GM12878 (cell line): ENCODE results near the gene FBXO15. TPM values are rescaled to one million over a fixed set of nuclear protein-coding genes. Genes with fewer than 3 reads are reported as not detected.

Experiments used
- ATAC-seq: fragments of 200-7000 bp; cut with Tn5 transposase; 3 replicates; pipeline ENCODE4 v1.9.1; 2020; ENCODE audit warnings: mild to moderate bottlenecking, moderate library complexity
- BruUV-seq: library from RNA; stranded (reverse); fragments of 400-500 nt; replicated peaks from 2 replicates; lab custom pipeline; 2021; lab: Mats Ljungman, UMichigan
- CTCF ChIA-PET: fragments of 300-600 bp; sonication (Branson Sonifier 250); formaldehyde crosslinking; extraction: SDS; loops from one replicate; lab custom pipeline; 2021; ENCODE audit warnings: inconsistent platforms; lab: Yijun Ruan, JAX
- POLR2A ChIA-PET: fragments of 350-600 bp; formaldehyde crosslinking; extraction: SDS; loops from one replicate; lab custom pipeline; 2021; ENCODE audit warnings: inconsistent platforms; lab: Charles Lee
- RAD21 ChIA-PET: fragments of 300-600 bp; sonication (Branson Sonifier 250); formaldehyde crosslinking; loops from one replicate; lab custom pipeline; 2023; ENCODE audit warnings: antibody characterized with exemption; ENCODE audit not compliant: unreplicated experiment; lab: Charles Lee
- SMC1A ChIA-PET: fragments of 300-600 bp; sonication (Branson Sonifier 250); formaldehyde crosslinking; loops from one replicate; lab custom pipeline; 2023; ENCODE audit not compliant: unreplicated experiment, uncharacterized antibody; lab: Charles Lee
- DNase-seq: peaks from one replicate; pipeline ENCODE4 v3.0.0-alpha.2; 2011; ENCODE audit warnings: low read depth, low spot score
- FAIRE-seq: peaks from 3 replicates; lab custom pipeline; 2011; peaks lifted over from hg19 to GRCh38; lab: Jason Lieb, UNC
- H2AFZ ChIP-seq: 2 replicates; pipeline ENCODE4 v1.6.0; 2011; ENCODE audit warnings: low read depth, low read length, control low read depth; ENCODE audit not compliant: control insufficient read depth
- H3K27ac ChIP-seq: 2 replicates; pipeline ENCODE4 v1.5.1; 2011; ENCODE audit warnings: control low read depth; ENCODE audit not compliant: control insufficient read depth, insufficient read depth
- H3K27me3 ChIP-seq, 2 experiments: replicated peaks in 1 of 2; 2 replicates each; pipeline versions ENCODE4 v1.6.0 to v1.6.1; 2011; ENCODE audit warnings: low read length in 1 of 2; ENCODE audit not compliant: control insufficient read depth in 2 of 2, insufficient read depth in 2 of 2
- H3K36me3 ChIP-seq, 2 experiments: 2 replicates each; pipeline ENCODE4 v1.5.1; 2011; ENCODE audit warnings: low read length in 1 of 2; ENCODE audit not compliant: control insufficient read depth in 2 of 2, insufficient read depth in 2 of 2
- H3K4me1 ChIP-seq: 2 replicates; pipeline ENCODE4 v1.6.1; 2011; ENCODE audit warnings: mild to moderate bottlenecking, low read length, moderate library complexity, mixed read lengths; ENCODE audit not compliant: control insufficient read depth, insufficient read depth
- H3K4me2 ChIP-seq: 2 replicates; pipeline ENCODE4 v1.6.0; 2011; ENCODE audit warnings: control low read depth; ENCODE audit not compliant: control insufficient read depth, insufficient read depth
- H3K4me3 ChIP-seq: fragments of 200-600 bp; sonication (generic); 2 replicates; pipeline ENCODE4 v1.5.1; 2016
- H3K79me2 ChIP-seq: 2 replicates; pipeline ENCODE4 v1.6.0; 2011; ENCODE audit warnings: low read length; ENCODE audit not compliant: control insufficient read depth, insufficient read depth
- H3K9ac ChIP-seq: 2 replicates; pipeline ENCODE4 v1.8.0; 2011; ENCODE audit warnings: low read length, control low read depth, mixed read lengths; ENCODE audit not compliant: control insufficient read depth, insufficient read depth
- H3K9me3 ChIP-seq: replicated peaks from 3 replicates; pipeline ENCODE4 v1.5.1; 2011; ENCODE audit warnings: mild to moderate bottlenecking, low read length; ENCODE audit not compliant: control insufficient read depth, insufficient read depth
- H4K20me1 ChIP-seq: 2 replicates; pipeline ENCODE4 v1.6.0; 2011; ENCODE audit not compliant: control insufficient read depth, insufficient read depth
- CREB1 ChIP-seq: IDR thresholded peaks from 2 replicates; pipeline ENCODE4 v1.6.1; 2012; ENCODE audit warnings: low read depth, mild to moderate bottlenecking, inconsistent platforms
- GATAD2B ChIP-seq: fragments of 450-650 bp; conservative IDR thresholded peaks from 2 replicates; pipeline ENCODE4 v1.6.1; 2017; ENCODE audit warnings: low read depth, mild to moderate bottlenecking, moderate library complexity
- HSF1 ChIP-seq: fragments of 150-350 bp; IDR thresholded peaks from 2 replicates; pipeline ENCODE4 v1.6.1; 2014; ENCODE audit warnings: mild to moderate bottlenecking, low read depth, low read length
- IKZF2 ChIP-seq, 2 experiments: fragments of 450-650 bp; IDR thresholded peaks; 2 replicates each; pipeline ENCODE4 v1.6.1; 2017; ENCODE audit warnings: mild to moderate bottlenecking in 2 of 2, moderate library complexity in 2 of 2
- JUNB ChIP-seq: IDR thresholded peaks from 2 replicates; pipeline ENCODE4 v1.6.1; 2016; ENCODE audit warnings: antibody characterized with exemption, mild to moderate bottlenecking
- LARP7 ChIP-seq: fragments of 450-650 bp; IDR thresholded peaks from 2 replicates; pipeline ENCODE4 v1.6.1; 2017; ENCODE audit warnings: mild to moderate bottlenecking
- NR2C2 ChIP-seq: IDR thresholded peaks from 2 replicates; pipeline ENCODE4 v1.6.1; 2011; ENCODE audit warnings: borderline replicate concordance, low read depth; ENCODE audit not compliant: control insufficient read depth, insufficient read length
- RBBP5 ChIP-seq: fragments of 200-600 bp; sonication (generic); conservative IDR thresholded peaks from 2 replicates; pipeline ENCODE4 v1.6.1; 2016
- RELA ChIP-seq: fragments of 450-650 bp; IDR thresholded peaks from 2 replicates; pipeline ENCODE4 v1.8.0; 2014; ENCODE audit warnings: borderline replicate concordance; ENCODE audit not compliant: partially characterized antibody
- SP1 ChIP-seq: IDR thresholded peaks from one replicate; pipeline ENCODE4 v1.6.1; 2011; ENCODE audit warnings: low read depth, low read length
- STAT1 ChIP-seq: fragments of 450-650 bp; conservative IDR thresholded peaks from 2 replicates; pipeline ENCODE4 v1.6.1; 2014; ENCODE audit warnings: antibody characterized with exemption, mild to moderate bottlenecking
- TCF12 ChIP-seq: IDR thresholded peaks from 2 replicates; pipeline ENCODE4 v1.6.1; 2011; ENCODE audit warnings: low read depth, mild to moderate bottlenecking, low read length
- WGBS: methylation state at CpG from one replicate; pipeline ENCODE4 v1.1.6; 2016; ENCODE audit warnings: low lambda C conversion rate; ENCODE audit not compliant: insufficient replicate concordance, insufficient coverage; ENCODE audit errors: missing lambda C conversion rate; 5-methylcytosine and 5-hydroxymethylcytosine counted together
- in situ Hi-C: fragments of 300-500 bp; cut with MboI; formaldehyde crosslinking; loops from 9 replicates; pipeline ENCODE4 v1.14.3; 2018; ENCODE audit warnings: mixed read lengths
- intact Hi-C: fragments of 100-400 bp; cut with micrococcal nuclease; formaldehyde crosslinking; loops from one replicate; pipeline ENCODE4 v1.14.2; 2022; ENCODE audit not compliant: unreplicated experiment
- polyA plus RNA-seq, 11 experiments: library from polyadenylated mRNA; depleted of rRNA in 4 of 11; unstranded in 6 of 11; stranded (reverse) in 5 of 11; fragments of >200 nt; fragmentation: Nextera tagmentation in 4 of 11; fragmentation: Illumina TruSeq in 1 of 11; extraction: Ambion mirVana in 4 of 11; extraction: Trizol in 1 of 11; gene quantifications; 1 replicate in 1 of 11; 2 replicates in 10 of 11; pipeline versions ENCODE4 v1.2.1 to v1.2.3, GENCODE V29; 2011 to 2016; ENCODE audit warnings: inconsistent platforms in 2 of 11, missing spikeins in 2 of 11, low read depth in 1 of 11
- total RNA-seq, 4 experiments: library from RNA; depleted of rRNA in 3 of 4; stranded (reverse); fragments of >200 nt in 3 of 4; fragmentation: Illumina TruSeq in 1 of 4; extraction: Trizol in 1 of 4; gene quantifications; 2 replicates each; pipeline versions ENCODE4 v1.2.1 to v1.2.3, GENCODE V29; 2013 to 2021
- TF ChIP-seq, protein P1 (sequence below): fragments of 450-650 bp; formaldehyde crosslinking; IDR thresholded peaks from 2 replicates; pipeline ENCODE4 v1.4.0; 2020; ENCODE audit warnings: mild to moderate bottlenecking, moderate library complexity
- TF ChIP-seq, protein P2 (sequence below): fragments of 450-650 bp; IDR thresholded peaks from 2 replicates; pipeline ENCODE4 v1.6.1; 2018; ENCODE audit warnings: borderline replicate concordance, mild to moderate bottlenecking; ENCODE audit not compliant: partially characterized antibody
- TF ChIP-seq, protein P3 (sequence below): fragments of 450-650 bp; IDR thresholded peaks from 2 replicates; pipeline ENCODE4 v1.6.1; 2017; ENCODE audit warnings: low read depth, mild to moderate bottlenecking, moderate library complexity

The FBXO15 gene
- total and polyA plus RNA-seq, 10 of the 15 experiments (the other 5 are each of a cell fraction or from before 2014, with no cell fraction given): 0.06 to 0.90 (median 0.22) TPM; not detected in 3

DNA sequence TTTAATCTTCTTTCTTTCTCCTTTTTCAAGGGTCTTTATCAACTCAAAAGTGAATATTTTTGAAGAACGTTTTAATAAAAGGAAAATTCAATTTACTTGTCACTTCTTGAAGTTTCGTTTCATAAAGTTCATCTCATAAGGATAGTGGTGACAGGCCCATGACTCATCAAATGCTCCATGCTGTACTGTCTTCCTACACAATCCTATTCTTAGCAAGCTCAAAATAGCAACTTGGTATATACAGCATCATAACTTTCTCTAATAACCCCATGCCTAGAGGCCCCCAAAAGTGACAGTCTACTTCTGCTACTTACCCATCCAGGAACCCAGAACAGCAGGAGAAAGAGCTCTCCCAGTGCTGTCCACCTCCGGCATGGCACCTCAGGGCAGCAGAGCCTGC is 7.7 kb downstream of the FBXO15 start:
- in situ Hi-C loops (no loop called here), intact Hi-C loops (no loop called here)
- no peak overlapping the region for H3K4me2 ChIP-seq
- ATAC-seq (no peak; the same call in 2 of the 3 replicates), FAIRE-seq (no peak), DNase-seq (no peak)
- ChIA-PET SMC1A (interaction anchor here (1.1 to 1.4 kb wide), 3 partner anchors 9 to 14 kb away, joined by 3 to 5 read pairs (median 5); partner anchors contain the start of gene TIMM21), POLR2A (no interaction called here), CTCF (interaction anchor here (1.6 kb wide), 1 partner anchor 13 kb away, joined by 6 read pairs; no protein-coding TSS in a partner anchor), RAD21 (no interaction called here)
- no peaks in the 10 kb centered on the region for H3K9me3 ChIP-seq
- no peaks in the 10 kb centered on the region for H4K20me1 ChIP-seq
- H3K27ac ChIP-seq: no peak overlapping the region
- no peaks in the 10 kb centered on the region for H3K4me1 ChIP-seq
- no peak overlapping the region for H3K4me3 ChIP-seq
- H2AFZ ChIP-seq: no peak overlapping the region
- WGBS: 14% methylated on average over 3 of the region's 3 CpGs
- no TSS peak for BruUV-seq
- peaks cover 0 to 4% of the 10 kb centered on the region in 2 experiments; a peak in 2 of 4 replicates for H3K27me3 ChIP-seq
- no peaks in the 10 kb centered on the region for H3K79me2 ChIP-seq
- H3K9ac ChIP-seq: no peak overlapping the region
- H3K36me3 ChIP-seq: no peaks in the 10 kb centered on the region
- TF ChIP-seq JUNB (peak; percentile 40; the same call in 1 of the 2 replicates), STAT1 (no peak), LARP7 (no peak), GATAD2B (no peak), CREB1 (peak; percentile 23; the same call in 1 of the 2 replicates), NR2C2 (no peak), IKZF2 (IDR thresholded peaks at IDR 0.05) (no peak), TCF12 (no peak), SP1 (no peak), HSF1 (no peak), RBBP5 (no peak), RELA (no peak)
- TF ChIP-seq, protein P1, sequence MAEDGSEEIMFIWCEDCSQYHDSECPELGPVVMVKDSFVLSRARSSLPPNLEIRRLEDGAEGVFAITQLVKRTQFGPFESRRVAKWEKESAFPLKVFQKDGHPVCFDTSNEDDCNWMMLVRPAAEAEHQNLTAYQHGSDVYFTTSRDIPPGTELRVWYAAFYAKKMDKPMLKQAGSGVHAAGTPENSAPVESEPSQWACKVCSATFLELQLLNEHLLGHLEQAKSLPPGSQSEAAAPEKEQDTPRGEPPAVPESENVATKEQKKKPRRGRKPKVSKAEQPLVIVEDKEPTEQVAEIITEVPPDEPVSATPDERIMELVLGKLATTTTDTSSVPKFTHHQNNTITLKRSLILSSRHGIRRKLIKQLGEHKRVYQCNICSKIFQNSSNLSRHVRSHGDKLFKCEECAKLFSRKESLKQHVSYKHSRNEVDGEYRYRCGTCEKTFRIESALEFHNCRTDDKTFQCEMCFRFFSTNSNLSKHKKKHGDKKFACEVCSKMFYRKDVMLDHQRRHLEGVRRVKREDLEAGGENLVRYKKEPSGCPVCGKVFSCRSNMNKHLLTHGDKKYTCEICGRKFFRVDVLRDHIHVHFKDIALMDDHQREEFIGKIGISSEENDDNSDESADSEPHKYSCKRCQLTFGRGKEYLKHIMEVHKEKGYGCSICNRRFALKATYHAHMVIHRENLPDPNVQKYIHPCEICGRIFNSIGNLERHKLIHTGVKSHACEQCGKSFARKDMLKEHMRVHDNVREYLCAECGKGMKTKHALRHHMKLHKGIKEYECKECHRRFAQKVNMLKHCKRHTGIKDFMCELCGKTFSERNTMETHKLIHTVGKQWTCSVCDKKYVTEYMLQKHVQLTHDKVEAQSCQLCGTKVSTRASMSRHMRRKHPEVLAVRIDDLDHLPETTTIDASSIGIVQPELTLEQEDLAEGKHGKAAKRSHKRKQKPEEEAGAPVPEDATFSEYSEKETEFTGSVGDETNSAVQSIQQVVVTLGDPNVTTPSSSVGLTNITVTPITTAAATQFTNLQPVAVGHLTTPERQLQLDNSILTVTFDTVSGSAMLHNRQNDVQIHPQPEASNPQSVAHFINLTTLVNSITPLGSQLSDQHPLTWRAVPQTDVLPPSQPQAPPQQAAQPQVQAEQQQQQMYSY: no peak
- TF ChIP-seq, protein P2, sequence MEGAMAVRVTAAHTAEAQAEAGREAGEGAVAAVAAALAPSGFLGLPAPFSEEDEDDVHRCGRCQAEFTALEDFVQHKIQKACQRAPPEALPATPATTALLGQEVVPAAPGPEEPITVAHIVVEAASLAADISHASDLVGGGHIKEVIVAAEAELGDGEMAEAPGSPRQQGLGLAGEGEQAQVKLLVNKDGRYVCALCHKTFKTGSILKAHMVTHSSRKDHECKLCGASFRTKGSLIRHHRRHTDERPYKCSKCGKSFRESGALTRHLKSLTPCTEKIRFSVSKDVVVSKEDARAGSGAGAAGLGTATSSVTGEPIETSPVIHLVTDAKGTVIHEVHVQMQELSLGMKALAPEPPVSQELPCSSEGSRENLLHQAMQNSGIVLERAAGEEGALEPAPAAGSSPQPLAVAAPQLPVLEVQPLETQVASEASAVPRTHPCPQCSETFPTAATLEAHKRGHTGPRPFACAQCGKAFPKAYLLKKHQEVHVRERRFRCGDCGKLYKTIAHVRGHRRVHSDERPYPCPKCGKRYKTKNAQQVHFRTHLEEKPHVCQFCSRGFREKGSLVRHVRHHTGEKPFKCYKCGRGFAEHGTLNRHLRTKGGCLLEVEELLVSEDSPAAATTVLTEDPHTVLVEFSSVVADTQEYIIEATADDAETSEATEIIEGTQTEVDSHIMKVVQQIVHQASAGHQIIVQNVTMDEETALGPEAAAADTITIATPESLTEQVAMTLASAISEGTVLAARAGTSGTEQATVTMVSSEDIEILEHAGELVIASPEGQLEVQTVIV: no peak
- TF ChIP-seq, protein P3, sequence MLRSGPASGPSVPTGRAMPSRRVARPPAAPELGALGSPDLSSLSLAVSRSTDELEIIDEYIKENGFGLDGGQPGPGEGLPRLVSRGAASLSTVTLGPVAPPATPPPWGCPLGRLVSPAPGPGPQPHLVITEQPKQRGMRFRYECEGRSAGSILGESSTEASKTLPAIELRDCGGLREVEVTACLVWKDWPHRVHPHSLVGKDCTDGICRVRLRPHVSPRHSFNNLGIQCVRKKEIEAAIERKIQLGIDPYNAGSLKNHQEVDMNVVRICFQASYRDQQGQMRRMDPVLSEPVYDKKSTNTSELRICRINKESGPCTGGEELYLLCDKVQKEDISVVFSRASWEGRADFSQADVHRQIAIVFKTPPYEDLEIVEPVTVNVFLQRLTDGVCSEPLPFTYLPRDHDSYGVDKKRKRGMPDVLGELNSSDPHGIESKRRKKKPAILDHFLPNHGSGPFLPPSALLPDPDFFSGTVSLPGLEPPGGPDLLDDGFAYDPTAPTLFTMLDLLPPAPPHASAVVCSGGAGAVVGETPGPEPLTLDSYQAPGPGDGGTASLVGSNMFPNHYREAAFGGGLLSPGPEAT: no peak
